HepG2 (cell line): ENCODE data around the gene ACP5. TPM values are rescaled to one million over a fixed set of nuclear protein-coding genes. Genes with fewer than 3 reads are reported as not detected.

ENCODE experiments used
- ATF1 ChIP-seq: IDR thresholded peaks from 2 replicates; pipeline ENCODE4 v1.6.1; 2016; ENCODE audit warnings: mild to moderate bottlenecking, control low read depth
- BCL6 ChIP-seq: IDR thresholded peaks from 2 replicates; pipeline ENCODE4 v1.6.1; 2016; ENCODE audit warnings: missing genetic modification reagents, missing compliant biosample characterization
- CREB1 ChIP-seq, 2 experiments: fragments of 450-650 bp in 1 of 2; IDR thresholded peaks; 2 replicates each; pipeline ENCODE4 v1.6.1; 2016 to 2017; ENCODE audit warnings: control low read depth in 1 of 2, mild to moderate bottlenecking in 1 of 2, missing compliant biosample characterization in 1 of 2, missing genetic modification characterization in 1 of 2
- HIVEP1 ChIP-seq: sonication (generic); formaldehyde crosslinking; IDR thresholded peaks from 2 replicates; pipeline ENCODE4 v1.4.0; 2020; ENCODE audit warnings: mild to moderate bottlenecking, missing genetic modification reagents
- HNRNPK ChIP-seq: fragments of 200-400 bp; formaldehyde crosslinking; IDR thresholded peaks from 2 replicates; pipeline ENCODE4 v1.6.1; 2018; ENCODE audit warnings: low read length, low read depth, moderate library complexity, mild to moderate bottlenecking; ENCODE audit not compliant: poor library complexity, severe bottlenecking
- KMT2B ChIP-seq: IDR thresholded peaks from 2 replicates; pipeline ENCODE4 v1.6.1; 2016; ENCODE audit warnings: missing genetic modification reagents, missing compliant biosample characterization
- MXD4 ChIP-seq: IDR thresholded peaks from 2 replicates; pipeline ENCODE4 v1.6.1; 2016; ENCODE audit warnings: mild to moderate bottlenecking, missing biosample characterization, missing genetic modification reagents
- MZF1 ChIP-seq: sonication (generic); formaldehyde crosslinking; IDR thresholded peaks from 2 replicates; pipeline ENCODE4 v1.8.1; 2023; ENCODE audit warnings: mild to moderate bottlenecking, missing genetic modification reagents, borderline replicate concordance
- NR2F2 ChIP-seq: IDR thresholded peaks from 2 replicates; pipeline ENCODE4 v1.6.1; 2012; ENCODE audit warnings: low read depth, inconsistent platforms, borderline replicate concordance
- SIX1 ChIP-seq: sonication (generic); formaldehyde crosslinking; IDR thresholded peaks from 2 replicates; pipeline ENCODE4 v1.4.0; 2020; ENCODE audit warnings: missing genetic modification reagents, borderline replicate concordance
- SMAD9 ChIP-seq: sonication (generic); formaldehyde crosslinking; IDR thresholded peaks from 2 replicates; pipeline ENCODE4 v1.5.1; 2020; ENCODE audit warnings: mild to moderate bottlenecking, missing genetic modification reagents
- TCF7 ChIP-seq: sonication (generic); IDR thresholded peaks from 2 replicates; pipeline ENCODE4 v1.6.1; 2016; ENCODE audit warnings: antibody characterized with exemption, low read depth
- THAP11 ChIP-seq: IDR thresholded peaks from 2 replicates; pipeline ENCODE4 v1.6.1; 2016; ENCODE audit warnings: missing biosample characterization, missing genetic modification reagents
- WIZ ChIP-seq: sonication (generic); formaldehyde crosslinking; IDR thresholded peaks from 2 replicates; pipeline ENCODE4 v1.5.1; 2020; ENCODE audit warnings: mild to moderate bottlenecking, missing genetic modification reagents
- ZFP36L2 ChIP-seq: sonication (generic); formaldehyde crosslinking; IDR thresholded peaks from 2 replicates; pipeline ENCODE4 v1.4.0; 2020; ENCODE audit warnings: missing genetic modification reagents
- ZFYVE20 ChIP-seq: sonication (generic); formaldehyde crosslinking; IDR thresholded peaks from 2 replicates; pipeline ENCODE4 v1.8.0; 2023; ENCODE audit warnings: low read depth, mild to moderate bottlenecking, moderate library complexity, missing genetic modification reagents, borderline replicate concordance
- ZNF10 ChIP-seq: sonication (generic); formaldehyde crosslinking; IDR thresholded peaks from 2 replicates; pipeline ENCODE4 v1.4.0; 2020; ENCODE audit warnings: mild to moderate bottlenecking, low read depth, missing genetic modification reagents, borderline replicate concordance
- ZNF136 ChIP-seq: sonication (generic); formaldehyde crosslinking; IDR thresholded peaks from 2 replicates; pipeline ENCODE4 v1.8.1; 2022; ENCODE audit warnings: low read depth, mild to moderate bottlenecking, moderate library complexity, missing genetic modification reagents
- ZNF333 ChIP-seq: sonication (generic); formaldehyde crosslinking; IDR thresholded peaks from 2 replicates; pipeline ENCODE4 v1.4.0; 2020; ENCODE audit warnings: mild to moderate bottlenecking, missing genetic modification reagents, borderline replicate concordance
- ZNF34 ChIP-seq: sonication (generic); formaldehyde crosslinking; IDR thresholded peaks from 2 replicates; pipeline ENCODE4 v1.4.0; 2020; ENCODE audit warnings: mild to moderate bottlenecking, missing genetic modification reagents, borderline replicate concordance
- ZNF550 ChIP-seq: sonication (generic); formaldehyde crosslinking; IDR thresholded peaks from 2 replicates; pipeline ENCODE4 v1.4.0; 2020; ENCODE audit warnings: mild to moderate bottlenecking, missing genetic modification reagents, borderline replicate concordance
- polyA plus RNA-seq, 8 experiments: library from polyadenylated mRNA; depleted of rRNA in 3 of 8; stranded (reverse) in 7 of 8; unstranded in 1 of 8; fragments of >200 nt; fragmentation: Illumina TruSeq in 4 of 8; extraction: Trizol in 4 of 8; gene quantifications; 2 replicates each; pipeline versions ENCODE4 v1.2.1 to v1.2.3, GENCODE V29; 2011 to 2016; ENCODE audit warnings: low read depth in 4 of 8, missing spikeins in 1 of 8, mixed read lengths in 1 of 8; ENCODE audit not compliant: insufficient read depth in 1 of 8
- total RNA-seq, 5 experiments: library from RNA; depleted of rRNA; stranded (reverse); fragments of >200 nt; fragmentation: Illumina TruSeq; extraction: Trizol; gene quantifications; 2 replicates each; pipeline ENCODE4 v1.2.3, GENCODE V29; 2016; ENCODE audit warnings: low read depth in 1 of 5
- TF ChIP-seq, protein P1 (sequence below): sonication (generic); formaldehyde crosslinking; IDR thresholded peaks from 2 replicates; pipeline ENCODE4 v1.4.0; 2020; ENCODE audit warnings: missing genetic modification reagents
- TF ChIP-seq, protein P2 (sequence below): sonication (generic); formaldehyde crosslinking; IDR thresholded peaks from 2 replicates; pipeline ENCODE4 v1.4.0; 2020; ENCODE audit warnings: mild to moderate bottlenecking, missing genetic modification reagents

ACP5 gene
- total and polyA plus RNA-seq, 2 of the 13 experiments (the other 11 are each of a cell fraction or from before 2014, with no cell fraction given), result 1.3 to 6.7 TPM

DNA sequence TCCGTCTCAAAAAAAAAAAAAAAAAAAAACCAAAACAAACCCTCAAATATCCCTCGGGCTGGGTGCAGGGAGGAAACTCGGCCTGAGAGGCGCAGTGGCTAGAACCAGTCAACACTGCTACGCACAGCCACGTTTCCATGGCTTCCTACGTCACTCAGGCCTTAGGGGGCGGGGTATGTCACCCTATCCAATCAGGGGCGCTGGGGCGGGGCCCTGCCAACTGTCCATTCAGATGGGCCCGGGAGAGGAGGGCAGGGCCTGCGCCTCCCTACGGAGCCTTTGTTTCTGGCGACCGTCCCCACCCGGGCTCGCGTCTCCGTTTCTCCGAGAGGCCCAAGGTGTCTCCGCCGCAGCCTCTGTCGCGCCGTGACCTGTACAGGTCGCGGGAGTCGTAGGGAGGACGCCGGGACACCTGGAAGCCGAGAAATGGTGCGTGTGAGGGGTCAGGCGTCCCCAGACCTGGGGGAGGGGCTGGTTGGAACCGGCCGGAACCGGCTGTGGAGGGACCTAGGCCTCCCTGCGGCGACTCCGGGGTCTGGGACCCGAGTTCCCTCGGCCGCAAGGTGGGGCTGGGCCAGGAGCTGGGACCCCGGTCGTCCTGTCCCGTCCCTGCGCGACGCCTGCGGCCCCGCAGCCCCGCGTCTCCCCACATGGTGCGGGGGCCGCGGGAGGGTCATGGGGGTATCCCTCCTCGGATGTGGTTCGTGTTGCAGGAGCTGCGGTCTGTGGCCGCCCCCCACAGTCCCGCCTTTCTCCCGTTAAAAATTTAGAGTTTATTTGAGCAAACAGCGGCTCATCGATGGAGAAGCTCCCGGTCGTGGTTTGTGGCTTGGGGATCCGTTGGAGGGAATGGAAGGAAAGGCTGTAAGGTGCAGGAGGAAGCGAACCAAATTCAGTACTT lies 20.0 kb upstream of the ACP5 start, which contains the start of gene ZNF627 (continued):
- TF ChIP-seq KMT2B (CRISPR knock-in tag), result 0 out of 2 replicates have a peak, but pooled peaks have one; percentile 72
- TF ChIP-seq, protein P1, sequence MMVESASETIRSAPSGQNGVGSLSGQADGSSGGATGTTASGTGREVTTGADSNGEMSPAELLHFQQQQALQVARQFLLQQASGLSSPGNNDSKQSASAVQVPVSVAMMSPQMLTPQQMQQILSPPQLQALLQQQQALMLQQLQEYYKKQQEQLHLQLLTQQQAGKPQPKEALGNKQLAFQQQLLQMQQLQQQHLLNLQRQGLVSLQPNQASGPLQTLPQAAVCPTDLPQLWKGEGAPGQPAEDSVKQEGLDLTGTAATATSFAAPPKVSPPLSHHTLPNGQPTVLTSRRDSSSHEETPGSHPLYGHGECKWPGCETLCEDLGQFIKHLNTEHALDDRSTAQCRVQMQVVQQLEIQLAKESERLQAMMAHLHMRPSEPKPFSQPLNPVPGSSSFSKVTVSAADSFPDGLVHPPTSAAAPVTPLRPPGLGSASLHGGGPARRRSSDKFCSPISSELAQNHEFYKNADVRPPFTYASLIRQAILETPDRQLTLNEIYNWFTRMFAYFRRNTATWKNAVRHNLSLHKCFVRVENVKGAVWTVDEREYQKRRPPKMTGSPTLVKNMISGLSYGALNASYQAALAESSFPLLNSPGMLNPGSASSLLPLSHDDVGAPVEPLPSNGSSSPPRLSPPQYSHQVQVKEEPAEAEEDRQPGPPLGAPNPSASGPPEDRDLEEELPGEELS, result 0 out of 2 replicates have a peak, but pooled peaks have one; percentile 16
- TF ChIP-seq ZNF550, result no peak
- TF ChIP-seq HNRNPK, result no peak
- peak; percentile 92 for TF ChIP-seq CREB1 (IDR thresholded peaks at IDR 0.05)
- TF ChIP-seq CREB1 (CRISPR knock-in tag; IDR thresholded peaks at IDR 0.05), result peak; percentile 91
- TF ChIP-seq SIX1 (CRISPR knock-in tag), result no peak
- peak; percentile 46 for TF ChIP-seq MXD4 (CRISPR knock-in tag)
- peak; percentile 33; the same call in 1 of the 2 replicates for TF ChIP-seq BCL6
- TF ChIP-seq NR2F2, result 0 out of 2 replicates have a peak, but pooled peaks have one; percentile 14
- TF ChIP-seq ZFP36L2, result no peak
- TF ChIP-seq WIZ (CRISPR knock-in tag), result peak; percentile 71; the same call in 1 of the 2 replicates
- TF ChIP-seq ZNF10 (CRISPR knock-in tag), result 0 out of 2 replicates have a peak, but pooled peaks have one; percentile 57
- TF ChIP-seq ZNF333 (CRISPR knock-in tag), result no peak
- peak; percentile 71 for TF ChIP-seq ATF1
- peak; percentile 72; the same call in 1 of the 2 replicates for TF ChIP-seq ZNF34 (CRISPR knock-in tag)
- TF ChIP-seq, protein P2, sequence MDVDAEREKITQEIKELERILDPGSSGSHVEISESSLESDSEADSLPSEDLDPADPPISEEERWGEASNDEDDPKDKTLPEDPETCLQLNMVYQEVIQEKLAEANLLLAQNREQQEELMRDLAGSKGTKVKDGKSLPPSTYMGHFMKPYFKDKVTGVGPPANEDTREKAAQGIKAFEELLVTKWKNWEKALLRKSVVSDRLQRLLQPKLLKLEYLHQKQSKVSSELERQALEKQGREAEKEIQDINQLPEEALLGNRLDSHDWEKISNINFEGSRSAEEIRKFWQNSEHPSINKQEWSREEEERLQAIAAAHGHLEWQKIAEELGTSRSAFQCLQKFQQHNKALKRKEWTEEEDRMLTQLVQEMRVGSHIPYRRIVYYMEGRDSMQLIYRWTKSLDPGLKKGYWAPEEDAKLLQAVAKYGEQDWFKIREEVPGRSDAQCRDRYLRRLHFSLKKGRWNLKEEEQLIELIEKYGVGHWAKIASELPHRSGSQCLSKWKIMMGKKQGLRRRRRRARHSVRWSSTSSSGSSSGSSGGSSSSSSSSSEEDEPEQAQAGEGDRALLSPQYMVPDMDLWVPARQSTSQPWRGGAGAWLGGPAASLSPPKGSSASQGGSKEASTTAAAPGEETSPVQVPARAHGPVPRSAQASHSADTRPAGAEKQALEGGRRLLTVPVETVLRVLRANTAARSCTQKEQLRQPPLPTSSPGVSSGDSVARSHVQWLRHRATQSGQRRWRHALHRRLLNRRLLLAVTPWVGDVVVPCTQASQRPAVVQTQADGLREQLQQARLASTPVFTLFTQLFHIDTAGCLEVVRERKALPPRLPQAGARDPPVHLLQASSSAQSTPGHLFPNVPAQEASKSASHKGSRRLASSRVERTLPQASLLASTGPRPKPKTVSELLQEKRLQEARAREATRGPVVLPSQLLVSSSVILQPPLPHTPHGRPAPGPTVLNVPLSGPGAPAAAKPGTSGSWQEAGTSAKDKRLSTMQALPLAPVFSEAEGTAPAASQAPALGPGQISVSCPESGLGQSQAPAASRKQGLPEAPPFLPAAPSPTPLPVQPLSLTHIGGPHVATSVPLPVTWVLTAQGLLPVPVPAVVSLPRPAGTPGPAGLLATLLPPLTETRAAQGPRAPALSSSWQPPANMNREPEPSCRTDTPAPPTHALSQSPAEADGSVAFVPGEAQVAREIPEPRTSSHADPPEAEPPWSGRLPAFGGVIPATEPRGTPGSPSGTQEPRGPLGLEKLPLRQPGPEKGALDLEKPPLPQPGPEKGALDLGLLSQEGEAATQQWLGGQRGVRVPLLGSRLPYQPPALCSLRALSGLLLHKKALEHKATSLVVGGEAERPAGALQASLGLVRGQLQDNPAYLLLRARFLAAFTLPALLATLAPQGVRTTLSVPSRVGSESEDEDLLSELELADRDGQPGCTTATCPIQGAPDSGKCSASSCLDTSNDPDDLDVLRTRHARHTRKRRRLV (CRISPR knock-in tag), result peak; percentile 77
- TF ChIP-seq ZFYVE20 (CRISPR knock-in tag), result 0 out of 2 replicates have a peak, but pooled peaks have one; percentile 61
- no peak for TF ChIP-seq MZF1
- peak; percentile 83 for TF ChIP-seq HIVEP1 (CRISPR knock-in tag)
- TF ChIP-seq ZNF136 (CRISPR knock-in tag), result peak; percentile 92
- peak; percentile 77; the same call in 1 of the 2 replicates for TF ChIP-seq SMAD9 (CRISPR knock-in tag)
- TF ChIP-seq THAP11 (CRISPR knock-in tag), result peak; percentile 49
- no peak for TF ChIP-seq TCF7
